Common myeloid progenitor, CD34-positive (primary cell): ENCODE measurements around the gene EFCAB6.

ENCODE experiments used
- CTCF ChIA-PET: fragments of 350-600 bp; sonication (Branson Sonifier 250); formaldehyde crosslinking; loops from one replicate; lab custom pipeline; 2021; ENCODE audit warnings: antibody characterized with exemption; lab: Charles Lee
- POLR2A ChIA-PET: fragments of 350-600 bp; sonication (Branson Sonifier 250); formaldehyde crosslinking; loops from one replicate; lab custom pipeline; 2021; ENCODE audit warnings: antibody characterized with exemption; lab: Charles Lee
- DNase-seq, 3 donors: peaks; one replicate each; pipeline versions ENCODE4 v3.0.0 to v3.0.0-alpha.2; 2013
- H3K27ac ChIP-seq, 2 experiments: 1 replicate in 1 of 2; 2 replicates in 1 of 2; pipeline ENCODE4 v1.7.0; 2013; ENCODE audit warnings: inconsistent platforms in 2 of 2, low read length in 2 of 2, mild to moderate bottlenecking in 2 of 2, low read depth in 1 of 2, moderate library complexity in 1 of 2; ENCODE audit not compliant: severe bottlenecking in 2 of 2, insufficient read depth in 1 of 2, poor library complexity in 1 of 2
- H3K27me3 ChIP-seq, 5 experiments: replicated peaks in 2 of 5; 1 replicate in 3 of 5; 2 replicates in 2 of 5; pipeline versions ENCODE4 v1.6.1 to v1.7.0; 2013; ENCODE audit warnings: low read length in 4 of 5, mild to moderate bottlenecking in 2 of 5, moderate library complexity in 2 of 5, inconsistent platforms in 1 of 5; ENCODE audit not compliant: insufficient read depth in 5 of 5, control insufficient read depth in 4 of 5
- H3K36me3 ChIP-seq, 4 experiments: 1 replicate in 2 of 4; 2 replicates in 2 of 4; pipeline versions ENCODE4 v1.6.1 to v1.7.0; 2013; ENCODE audit warnings: low read length in 3 of 4, control low read depth in 1 of 4, mild to moderate bottlenecking in 1 of 4; ENCODE audit not compliant: control insufficient read depth in 4 of 4, insufficient read depth in 4 of 4
- H3K4me1 ChIP-seq, 4 experiments: 1 replicate in 3 of 4; 2 replicates in 1 of 4; pipeline versions ENCODE4 v1.6.1 to v1.7.1; 2013; ENCODE audit warnings: low read length in 3 of 4, mild to moderate bottlenecking in 3 of 4, control low read depth in 1 of 4, inconsistent platforms in 1 of 4, moderate library complexity in 1 of 4; ENCODE audit not compliant: control insufficient read depth in 4 of 4, insufficient read depth in 4 of 4; ENCODE audit errors: control extremely low read depth in 1 of 4
- H3K4me3 ChIP-seq, 7 experiments: 1 replicate in 4 of 7; 2 replicates in 3 of 7; pipeline versions ENCODE4 v1.5.1 to v1.7.0; 2013; ENCODE audit warnings: mild to moderate bottlenecking in 7 of 7, low read length in 6 of 7, moderate library complexity in 6 of 7, inconsistent platforms in 2 of 7, low read depth in 2 of 7, control low read depth in 1 of 7; ENCODE audit not compliant: insufficient read depth in 4 of 7, control insufficient read depth in 1 of 7; ENCODE audit errors: extremely low read depth in 1 of 7
- H3K9me3 ChIP-seq, 5 experiments: 1 replicate in 4 of 5; 2 replicates in 1 of 5; pipeline versions ENCODE4 v1.6.1 to v1.7.1; 2013; ENCODE audit warnings: low read length in 4 of 5, mild to moderate bottlenecking in 2 of 5, inconsistent platforms in 1 of 5, low read depth in 1 of 5, moderate library complexity in 1 of 5; ENCODE audit not compliant: control insufficient read depth in 4 of 5, insufficient read depth in 2 of 5; ENCODE audit errors: control extremely low read depth in 1 of 5
- WGBS: methylation state at CpG from one replicate; pipeline ENCODE4 v1.1.5; 2013; ENCODE audit not compliant: insufficient coverage; 5-methylcytosine and 5-hydroxymethylcytosine counted together

EFCAB6 gene

DNA sequence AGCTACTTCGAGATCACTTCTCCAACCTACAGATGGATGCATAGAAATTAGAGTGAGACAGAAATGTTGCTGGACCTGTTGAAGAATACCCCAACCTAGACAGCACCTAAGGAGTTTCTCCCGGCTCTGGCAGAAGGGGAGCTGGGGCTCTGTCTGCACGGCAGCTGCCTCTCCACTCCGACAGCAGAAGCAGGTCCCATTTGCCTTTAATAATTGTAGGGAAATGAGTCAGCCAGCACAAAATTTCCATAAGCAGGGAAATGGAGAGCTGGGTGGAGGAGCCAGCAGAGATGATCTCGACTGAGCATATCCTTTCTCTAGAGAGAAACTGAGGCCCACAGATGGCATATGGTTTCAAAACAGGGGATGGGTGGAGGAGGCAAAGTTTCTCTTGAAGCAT, 80.1 kb downstream of the EFCAB6 start:
- no peaks in the 10 kb centered on the region for H3K36me3 ChIP-seq
- CTCF ChIA-PET, result no interaction called here
- POLR2A ChIA-PET, result interaction anchor here (0.6 kb wide), 1 partner anchor 1182 kb away, joined by 4 read pairs; no protein-coding TSS in a partner anchor
- no peaks in the 10 kb centered on the region for H3K4me1 ChIP-seq
- DNase-seq, result no peak
- 97% methylated on average over 4 of the region's 5 CpGs for WGBS
- H3K27me3 ChIP-seq, result peaks cover 0 to 2% (median 0%) of the 10 kb centered on the region in 5 experiments
- H3K4me3 ChIP-seq, result no peak overlapping the region
- no peaks in the 10 kb centered on the region for H3K9me3 ChIP-seq
- no peak overlapping the region for H3K27ac ChIP-seq

DNA sequence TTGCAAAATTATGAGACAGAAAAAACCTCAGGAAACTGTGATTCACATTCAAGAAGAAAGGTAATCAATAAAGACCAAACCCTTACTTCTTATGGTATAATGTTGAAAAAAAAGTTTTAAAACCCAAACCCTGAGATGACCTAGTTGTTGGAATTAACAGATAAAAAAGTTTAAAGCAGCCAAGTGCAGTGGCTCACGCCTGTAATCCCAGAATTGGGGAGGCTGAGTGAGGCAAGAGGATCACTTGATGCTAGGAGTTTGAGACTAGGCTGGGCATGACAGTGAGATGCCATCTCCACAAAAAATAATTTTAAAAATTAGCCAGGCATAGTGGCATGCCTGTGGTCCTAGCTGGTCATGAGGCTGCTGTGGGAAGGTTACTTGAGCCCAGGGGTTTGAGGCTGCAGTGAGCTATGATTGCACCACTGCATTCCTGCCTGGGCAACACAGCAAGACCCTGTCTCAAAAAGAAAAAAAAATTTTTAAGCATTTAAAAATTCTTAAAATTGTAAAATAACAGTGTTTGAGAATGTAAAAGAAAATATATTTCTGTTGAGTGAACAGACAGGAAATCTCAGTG, 85.1 kb downstream of the EFCAB6 start:
- Histone ChIP-seq H3K27me3 (peaks cover 0 to 2% (median 0%) of the 10 kb centered on the region in 5 experiments), H3K9me3 (no peaks in the 10 kb centered on the region), H3K4me3 (no peak overlapping the region), H3K36me3 (no peaks in the 10 kb centered on the region), H3K4me1 (peaks cover 0 to 7% (median 4%) of the 10 kb centered on the region in 4 experiments), H3K27ac (no peak overlapping the region)
- ChIA-PET POLR2A (no interaction called here), CTCF (interaction anchor here (0.9 kb wide), 1 partner anchor 12 kb away, joined by 3 read pairs; no protein-coding TSS in a partner anchor)
- DNase-seq, result no peak
- WGBS, result no CpG with 5 or more reads among the region's 1 CpG

DNA sequence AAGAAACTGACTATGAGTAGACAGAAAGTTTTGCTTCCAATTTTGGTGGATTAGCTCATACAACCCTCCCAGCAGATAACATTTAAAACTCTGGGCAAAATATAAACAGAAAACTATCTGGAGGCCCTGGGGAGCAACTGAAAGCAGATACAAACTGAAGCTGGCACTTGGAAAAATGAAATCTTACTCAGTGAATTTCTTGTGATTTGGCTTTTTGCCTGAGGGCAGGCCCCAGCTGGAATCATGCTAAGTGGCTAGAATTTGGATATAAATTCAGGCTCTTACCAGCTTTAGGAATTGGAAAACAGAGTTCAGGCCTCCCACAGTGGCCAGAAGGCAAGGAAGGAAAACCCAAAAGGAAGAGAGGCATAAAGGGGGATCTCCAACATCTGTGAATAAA, 85.8 kb downstream of the EFCAB6 start:
- peaks cover 0 to 2% (median 0%) of the 10 kb centered on the region in 5 experiments for H3K27me3 ChIP-seq
- ChIA-PET POLR2A (no interaction called here), CTCF (interaction anchor here (0.9 kb wide), 1 partner anchor 12 kb away, joined by 3 read pairs; no protein-coding TSS in a partner anchor)
- no peaks in the 10 kb centered on the region for H3K36me3 ChIP-seq
- DNase-seq, result no peak
- no peak overlapping the region for H3K4me3 ChIP-seq
- no peaks in the 10 kb centered on the region for H3K9me3 ChIP-seq
- H3K4me1 ChIP-seq, result peaks cover 0 to 7% (median 4%) of the 10 kb centered on the region in 4 experiments
- no peak overlapping the region for H3K27ac ChIP-seq

DNA sequence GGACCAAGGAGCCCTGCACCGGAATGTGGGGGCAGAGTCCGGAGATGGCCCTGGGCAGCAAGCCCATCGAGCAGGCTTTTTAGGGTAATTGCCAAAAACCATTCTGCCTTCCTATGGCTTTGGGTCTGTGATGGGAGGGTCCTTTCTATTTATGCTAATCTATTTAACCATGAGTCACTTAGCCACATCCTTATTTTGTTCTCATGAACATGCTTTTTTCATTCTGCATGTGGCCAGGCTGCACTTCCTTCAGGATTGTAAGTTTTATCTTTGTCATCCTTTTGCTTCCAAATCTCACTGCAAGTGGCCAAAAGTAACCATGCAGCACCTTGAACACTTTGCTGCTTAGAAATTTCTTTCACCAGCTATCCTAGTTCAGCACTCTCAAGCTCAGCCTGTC, 88.3 kb downstream of the EFCAB6 start:
- no peaks in the 10 kb centered on the region for H3K27me3 ChIP-seq
- CTCF ChIA-PET, result no interaction called here
- POLR2A ChIA-PET, result no interaction called here

DNA sequence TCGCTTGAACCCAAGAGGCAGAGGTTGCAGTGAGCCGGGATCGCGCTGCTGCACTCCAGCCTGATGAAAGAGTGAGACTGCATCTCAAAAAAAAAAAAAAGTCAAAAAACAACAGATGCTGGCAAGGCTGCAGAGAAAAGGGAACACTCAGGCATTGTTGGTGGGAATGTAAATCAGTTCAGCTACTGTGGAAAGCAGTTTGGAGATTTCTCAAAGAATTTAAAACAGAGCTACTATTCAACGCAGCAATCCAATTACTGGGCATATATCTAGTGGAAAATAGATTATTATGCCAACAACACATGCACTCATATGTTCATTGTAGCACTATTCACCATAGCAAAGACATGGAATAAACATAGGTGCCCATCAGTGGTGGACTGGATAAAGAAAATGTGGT, 89.7 kb downstream of the EFCAB6 start:
- H3K36me3 ChIP-seq, result no peaks in the 10 kb centered on the region
- H3K4me1 ChIP-seq, result peaks cover 0 to 7% (median 4%) of the 10 kb centered on the region in 4 experiments
- 100% methylated on average over 3 of the region's 5 CpGs for WGBS
- H3K9me3 ChIP-seq, result no peaks in the 10 kb centered on the region
- ChIA-PET POLR2A (no interaction called here), CTCF (interaction anchor here (0.8 kb wide), 1 partner anchor 11 kb away, joined by 3 read pairs; no protein-coding TSS in a partner anchor)
- no peaks in the 10 kb centered on the region for H3K27me3 ChIP-seq
- H3K4me3 ChIP-seq, result no peak overlapping the region
- no peak for DNase-seq
- no peak overlapping the region for H3K27ac ChIP-seq

More for the DNA sequence above, 88.3 kb downstream of the EFCAB6 start:
- no peak overlapping the region for H3K4me3 ChIP-seq
- no peaks in the 10 kb centered on the region for H3K9me3 ChIP-seq
- peaks cover 0 to 7% (median 4%) of the 10 kb centered on the region in 4 experiments for H3K4me1 ChIP-seq
- WGBS, result 34% methylated on average over 3 of the region's 3 CpGs
- H3K36me3 ChIP-seq, result no peaks in the 10 kb centered on the region
- peak; percentile 16 to 82 (median 57) for DNase-seq
- no peak overlapping the region for H3K27ac ChIP-seq

DNA sequence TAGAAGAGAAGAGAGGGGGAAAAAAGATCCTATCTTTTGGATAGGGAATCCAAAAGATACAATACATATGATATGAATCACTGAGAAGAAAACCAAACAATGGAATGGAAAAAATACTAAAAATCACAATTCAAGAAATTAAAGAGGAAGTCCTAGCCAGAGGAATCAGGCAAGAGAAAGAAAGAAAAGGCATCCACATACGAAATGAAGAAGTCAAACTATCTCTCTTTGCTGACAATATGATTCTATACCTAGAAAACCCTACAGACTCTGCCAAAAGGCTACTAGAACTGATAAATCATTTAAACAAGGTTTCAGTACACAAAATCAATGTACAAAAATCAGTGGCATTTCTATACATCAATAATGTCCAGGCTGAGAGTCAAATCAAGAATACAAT, 91.4 kb downstream of the EFCAB6 start:
- no peak overlapping the region for H3K4me3 ChIP-seq
- H3K27ac ChIP-seq, result no peak overlapping the region
- ChIA-PET CTCF (no interaction called here), POLR2A (interaction anchor here (0.6 kb wide), 1 partner anchor 738 kb away, joined by 3 read pairs; no protein-coding TSS in a partner anchor)
- H3K9me3 ChIP-seq, result no peaks in the 10 kb centered on the region
- WGBS, result no CpG with 5 or more reads among the region's 1 CpG
- H3K27me3 ChIP-seq, result no peaks in the 10 kb centered on the region
- no peaks in the 10 kb centered on the region for H3K36me3 ChIP-seq
- H3K4me1 ChIP-seq, result peaks cover 0 to 7% (median 4%) of the 10 kb centered on the region in 4 experiments
- peak in 1 of 3 donors; percentile 3 for DNase-seq

- H3K4me3 ChIP-seq, result no peak overlapping the region
- ChIA-PET POLR2A (no interaction called here), CTCF (interaction anchor here (0.9 kb wide), 1 partner anchor 12 kb away, joined by 3 read pairs; no protein-coding TSS in a partner anchor)
- no peaks in the 10 kb centered on the region for H3K36me3 ChIP-seq
- H3K27me3 ChIP-seq, result peaks cover 0 to 2% (median 0%) of the 10 kb centered on the region in 5 experiments
- DNase-seq, result no peak
- no peaks in the 10 kb centered on the region for H3K9me3 ChIP-seq
- H3K4me1 ChIP-seq, result no peaks in the 10 kb centered on the region
- 100% methylated on average over 1 of the region's 2 CpGs for WGBS
- no peak overlapping the region for H3K27ac ChIP-seq
Observed at GRCh38 chr22:43714104-43714503, 98.0 kb downstream of the EFCAB6 start.
